ENCODE data around the gene TRIM4.
"Not testable (repeated sequence)": the region's sequence is repeated elsewhere in the genome, so short reads cannot be mapped to it uniquely, and the experiment has no call there.

TRIM4 gene

DNA sequence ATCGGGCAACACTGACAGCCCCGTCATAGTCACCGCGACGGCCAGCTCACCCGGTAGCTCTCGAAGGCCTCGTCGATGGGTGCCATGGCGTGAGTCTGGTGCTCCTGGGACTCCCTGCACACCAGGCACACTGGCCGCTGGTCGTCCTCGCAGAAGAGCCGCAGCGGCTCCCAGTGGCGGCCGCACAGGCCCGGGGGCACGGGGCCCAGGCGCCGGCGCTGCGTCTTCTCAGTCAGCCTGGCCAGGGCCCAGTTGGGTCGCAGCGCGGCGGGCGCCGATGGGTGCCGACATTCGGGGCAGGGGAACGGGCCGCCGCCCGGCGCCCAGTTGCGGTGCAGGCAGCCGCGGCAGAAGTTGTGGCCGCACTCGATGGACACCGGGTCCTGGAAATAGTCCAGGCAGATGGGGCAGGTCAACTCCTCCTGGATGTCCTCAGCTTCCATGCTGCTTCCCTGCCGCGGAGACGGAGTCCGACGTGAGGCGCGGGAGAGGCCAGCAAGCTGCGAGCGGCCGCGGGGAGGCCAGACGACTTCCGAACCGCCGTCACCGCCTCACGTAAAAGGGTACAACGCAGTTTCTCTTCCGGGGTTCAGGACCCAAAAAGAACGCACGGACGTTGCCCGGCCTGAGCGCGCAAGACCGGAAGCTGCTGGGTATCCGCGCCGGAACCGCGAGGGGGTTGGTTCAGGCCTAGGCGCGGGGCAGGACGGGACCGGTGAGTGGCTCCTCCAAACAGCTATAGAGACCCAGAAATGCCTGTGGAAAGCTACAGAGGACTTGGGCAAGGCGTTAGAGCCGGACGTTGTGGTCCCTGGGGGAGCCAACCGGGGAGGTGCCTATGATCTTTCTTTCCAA, at the start of gene TRIM4:
TSS of gene TRIM4 (minus strand) at position 572 of the 855 bp plus-strand sequence. CDS start at position 443, 129 bp downstream.
- peaks cover 15% of the 10 kb centered on the region for H3K36me3 Mint-ChIP-seq
- no peaks in the 10 kb centered on the region for H3K27me3 Mint-ChIP-seq
- peak within 1 kb of the TSS; percentile 98 for H3K27ac Mint-ChIP-seq
- peak within 1 kb of the TSS; percentile 99 for H3K4me3 Mint-ChIP-seq
- peaks cover 55% of the 10 kb centered on the region for H3K4me1 Mint-ChIP-seq
- H3K9me3 Mint-ChIP-seq = no peaks in the 10 kb centered on the region

DNA sequence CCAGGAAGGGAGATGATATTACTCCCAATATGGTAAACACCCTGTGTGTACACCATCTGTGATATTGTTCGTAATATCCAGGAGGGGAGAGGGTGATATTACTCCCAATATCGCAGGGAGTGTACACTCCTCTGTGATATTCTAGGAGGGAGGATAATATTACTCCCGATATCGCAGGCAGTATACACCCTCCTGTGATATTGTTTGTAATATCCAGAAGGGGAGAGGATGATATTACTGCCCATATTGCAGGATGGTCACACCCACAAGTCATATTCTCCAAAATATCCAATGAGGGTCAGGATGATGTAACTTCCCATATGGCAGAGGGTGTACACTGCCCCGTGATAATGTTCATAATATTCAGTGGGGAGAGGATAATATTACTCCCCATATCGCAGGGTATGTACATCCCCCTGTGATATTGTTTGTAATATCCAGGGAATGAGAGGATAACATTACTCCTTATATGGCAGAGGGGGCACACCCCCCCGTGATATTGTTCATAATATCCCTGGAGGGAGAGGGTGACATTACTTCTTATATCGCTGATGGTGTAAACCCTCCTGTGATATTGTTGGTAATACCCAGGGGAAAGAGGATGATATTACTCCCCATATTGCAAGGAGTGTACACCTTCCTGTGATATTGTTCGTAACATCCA, 39.4 kb upstream of the TRIM4 start:
- peaks cover 37% of the 10 kb centered on the region for H3K27me3 Mint-ChIP-seq

GRCh38 chr7:99955247-99955646, 35.9 kb upstream of the TRIM4 start:
- Mint-ChIP-seq H3K4me1 (no peaks in the 10 kb centered on the region), H3K27me3 (peaks cover 16% of the 10 kb centered on the region), H3K4me3 (no peak overlapping the region), H3K27ac (no peak overlapping the region), H3K9me3 (no peaks in the 10 kb centered on the region), H3K36me3 (no peaks in the 10 kb centered on the region)

More for the DNA sequence above, 39.4 kb upstream of the TRIM4 start:
- no peaks in the 10 kb centered on the region for H3K36me3 Mint-ChIP-seq
- H3K4me1 Mint-ChIP-seq = no peaks in the 10 kb centered on the region
- no peak overlapping the region for H3K27ac Mint-ChIP-seq
- H3K4me3 Mint-ChIP-seq = no peak overlapping the region
- H3K9me3 Mint-ChIP-seq = no peaks in the 10 kb centered on the region

GRCh38 chr7:99954643-99955042, 35.3 kb upstream of the TRIM4 start:
- not testable (repeated sequence) for H3K36me3 Mint-ChIP-seq, H3K9me3 Mint-ChIP-seq, H3K4me3 Mint-ChIP-seq, H3K27ac Mint-ChIP-seq, H3K4me1 Mint-ChIP-seq
- H3K27me3 Mint-ChIP-seq = peaks cover 11% of the 10 kb centered on the region

DNA sequence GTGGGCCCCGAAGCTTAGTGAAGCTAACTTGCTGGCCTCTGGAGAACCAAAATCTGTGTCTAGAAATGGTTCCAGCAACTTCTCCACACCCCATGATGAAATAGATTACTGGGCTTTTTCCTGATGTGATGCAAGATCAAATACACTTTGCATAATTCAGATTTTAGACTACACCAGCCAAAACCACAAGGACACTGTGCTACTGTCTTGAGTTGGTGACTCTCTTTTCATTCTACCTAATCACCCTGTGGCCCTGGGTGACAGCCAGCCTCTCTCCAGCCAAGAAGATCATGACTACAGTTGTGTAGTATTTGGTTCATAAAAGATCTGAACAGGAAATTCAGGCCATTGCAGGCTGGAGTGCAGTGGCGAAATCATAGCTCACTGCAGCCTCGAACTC, 34.3 kb upstream of the TRIM4 start:
- Mint-ChIP-seq H3K27me3 (peaks cover 4% of the 10 kb centered on the region), H3K27ac (no peak overlapping the region)

GRCh38 chr7:99952649-99953048, 33.3 kb upstream of the TRIM4 start:
- not testable (repeated sequence) for H3K9me3 Mint-ChIP-seq, H3K27me3 Mint-ChIP-seq, H3K36me3 Mint-ChIP-seq, H3K27ac Mint-ChIP-seq, H3K4me3 Mint-ChIP-seq, H3K4me1 Mint-ChIP-seq

More for the DNA sequence above, 34.3 kb upstream of the TRIM4 start:
- Mint-ChIP-seq H3K36me3 (no peaks in the 10 kb centered on the region), H3K4me3 (no peak overlapping the region), H3K9me3 (no peaks in the 10 kb centered on the region), H3K4me1 (no peaks in the 10 kb centered on the region)

GRCh38 chr7:99950819-99951218, 31.5 kb upstream of the TRIM4 start:
- not testable (repeated sequence) for H3K4me3 Mint-ChIP-seq, H3K27ac Mint-ChIP-seq, H3K9me3 Mint-ChIP-seq, H3K36me3 Mint-ChIP-seq, H3K27me3 Mint-ChIP-seq, H3K4me1 Mint-ChIP-seq

- H3K27ac Mint-ChIP-seq = peak overlapping the region; percentile 0
- no peaks in the 10 kb centered on the region for H3K36me3 Mint-ChIP-seq
Observed at GRCh38 chr7:99949645-99950228, 30.4 kb upstream of the TRIM4 start.

DNA sequence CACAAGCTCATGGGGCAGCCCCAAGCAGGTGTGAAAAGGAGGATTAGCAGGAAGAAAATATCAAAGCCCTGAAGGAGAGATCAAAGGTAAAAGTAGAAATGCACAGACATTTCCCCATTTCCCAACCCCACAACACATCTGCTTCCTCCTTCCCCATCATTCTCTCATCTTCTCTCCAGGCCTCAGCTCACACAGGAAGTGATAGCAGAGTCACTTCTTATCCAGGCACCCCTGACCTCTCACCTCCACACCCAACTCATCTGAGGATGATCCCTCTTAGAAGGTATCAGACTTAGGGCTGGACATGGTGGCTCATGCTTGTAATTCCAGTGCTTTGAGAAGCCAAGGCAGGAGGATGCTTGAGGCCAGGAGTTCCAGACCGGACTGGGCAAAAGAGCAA, 28.3 kb upstream of the TRIM4 start:
- Mint-ChIP-seq H3K27me3 (no peaks in the 10 kb centered on the region), H3K9me3 (no peaks in the 10 kb centered on the region), H3K36me3 (no peaks in the 10 kb centered on the region), H3K27ac (no peak overlapping the region), H3K4me1 (peaks cover 10% of the 10 kb centered on the region), H3K4me3 (peak overlapping the region; percentile 16)

More at GRCh38 chr7:99949645-99950228, 30.4 kb upstream of the TRIM4 start:
- Mint-ChIP-seq H3K9me3 (no peaks in the 10 kb centered on the region), H3K4me1 (peaks cover under 1% of the 10 kb centered on the region), H3K4me3 (no peak overlapping the region), H3K27me3 (no peaks in the 10 kb centered on the region)

DNA sequence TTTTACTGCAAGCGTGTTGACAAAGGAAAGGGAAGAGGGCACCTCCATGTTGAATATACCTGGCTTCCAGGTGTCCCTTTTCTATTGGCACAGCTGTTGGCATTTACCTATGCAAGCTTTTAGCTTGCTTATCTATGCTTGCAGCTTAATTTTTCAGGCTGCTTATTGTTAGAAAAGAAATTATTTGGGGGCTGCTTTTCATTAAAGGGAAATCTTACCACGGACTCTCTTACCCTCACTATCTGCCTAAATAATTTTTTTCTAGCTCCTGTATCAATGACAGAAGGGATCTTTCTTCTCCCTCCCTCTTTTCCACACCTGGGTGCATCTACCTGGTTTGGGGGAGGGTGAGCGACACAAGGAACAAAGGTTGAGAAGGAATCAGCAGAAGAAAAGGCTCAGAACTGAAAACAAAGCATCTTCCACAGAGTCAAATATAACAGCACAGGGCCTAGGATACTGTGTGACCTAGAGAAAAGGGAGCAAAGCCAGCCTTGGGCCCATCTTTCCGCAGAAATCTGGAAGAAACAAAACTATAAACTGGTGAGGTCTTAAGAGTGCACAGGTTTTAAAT, 25.3 kb upstream of the TRIM4 start:
- no peak overlapping the region for H3K27ac Mint-ChIP-seq
- no peak overlapping the region for H3K4me3 Mint-ChIP-seq
- no peaks in the 10 kb centered on the region for H3K9me3 Mint-ChIP-seq
- H3K36me3 Mint-ChIP-seq = no peaks in the 10 kb centered on the region
- H3K27me3 Mint-ChIP-seq = peaks cover 3% of the 10 kb centered on the region
- H3K4me1 Mint-ChIP-seq = peaks cover 10% of the 10 kb centered on the region

DNA sequence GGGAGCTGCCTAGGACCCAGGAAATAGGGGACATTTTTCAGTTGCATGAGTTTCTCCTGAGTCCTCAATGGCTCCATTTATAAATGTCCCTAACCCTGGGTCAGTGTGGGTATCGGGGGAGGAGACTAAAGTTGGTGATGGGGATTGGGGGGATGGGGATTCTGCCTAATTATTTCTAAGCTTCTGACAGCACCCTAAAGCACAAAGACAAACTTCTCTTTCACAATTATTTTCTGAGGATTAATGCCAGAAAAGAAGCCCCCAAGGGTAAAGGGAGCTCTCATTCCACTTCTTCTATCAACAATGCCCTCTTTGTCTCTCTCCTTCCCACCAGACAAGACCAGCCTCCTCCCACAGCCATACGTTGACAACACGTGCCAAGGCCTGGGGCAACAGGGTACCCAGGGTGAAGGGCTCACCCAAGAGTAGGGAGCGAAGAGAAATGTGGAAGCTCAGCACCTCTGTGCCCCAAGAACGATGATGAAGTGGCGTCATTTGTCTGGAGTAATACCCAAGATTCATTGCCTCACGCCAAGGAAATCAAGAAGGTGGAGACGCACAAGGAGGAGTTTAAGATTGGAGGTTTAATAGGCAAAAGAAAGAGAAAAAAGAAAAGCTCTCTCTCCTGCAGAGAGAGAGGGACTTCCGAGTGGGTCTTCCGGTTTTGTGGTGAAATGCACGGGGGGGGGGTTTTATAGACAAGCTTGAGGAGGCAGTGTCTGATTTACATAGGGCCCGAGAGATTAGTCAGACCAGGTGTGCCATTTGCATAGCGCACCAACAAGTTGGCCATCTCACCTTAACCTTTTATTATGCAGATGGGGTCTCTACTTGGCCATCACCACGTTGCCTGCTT, 24.5 kb upstream of the TRIM4 start:
- Mint-ChIP-seq H3K4me3 (peak overlapping the region; percentile 38), H3K27ac (no peak overlapping the region), H3K9me3 (peaks cover 6% of the 10 kb centered on the region), H3K27me3 (peaks cover 5% of the 10 kb centered on the region), H3K4me1 (peaks cover 10% of the 10 kb centered on the region), H3K36me3 (no peaks in the 10 kb centered on the region)

- Mint-ChIP-seq H3K27ac (no peak overlapping the region), H3K36me3 (no peaks in the 10 kb centered on the region), H3K9me3 (peaks cover 9% of the 10 kb centered on the region), H3K4me3 (no peak overlapping the region), H3K4me1 (peaks cover 12% of the 10 kb centered on the region), H3K27me3 (peaks cover 5% of the 10 kb centered on the region)
Observed at GRCh38 chr7:99938296-99938695, 19.0 kb upstream of the TRIM4 start.

GRCh38 chr7:99935009-99935408, 15.7 kb upstream of the TRIM4 start:
- peaks cover 18% of the 10 kb centered on the region for H3K4me1 Mint-ChIP-seq
- H3K4me3 Mint-ChIP-seq, H3K27ac Mint-ChIP-seq, H3K36me3 Mint-ChIP-seq, H3K9me3 Mint-ChIP-seq, H3K27me3 Mint-ChIP-seq: not testable (repeated sequence)

DNA sequence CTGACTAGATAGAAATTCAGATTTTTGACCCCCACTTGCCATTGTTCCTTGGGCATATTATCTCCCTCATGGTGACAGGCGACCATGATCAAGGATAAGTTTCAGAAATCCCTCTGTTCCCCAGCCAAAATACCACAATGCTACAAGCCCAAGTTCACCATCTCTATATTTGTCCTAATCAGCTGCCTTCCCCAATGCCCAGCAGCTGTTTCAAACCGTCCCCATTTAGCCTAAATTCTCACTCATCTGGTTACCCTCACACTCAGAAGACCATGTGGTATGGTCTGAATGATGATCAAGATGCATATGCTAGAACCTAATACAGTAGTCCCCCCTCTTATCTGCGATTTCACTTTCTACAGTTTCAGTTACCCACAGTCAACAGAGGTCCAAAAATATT, 11.0 kb upstream of the TRIM4 start:
- no peak overlapping the region for H3K4me3 Mint-ChIP-seq
- H3K27ac Mint-ChIP-seq = no peak overlapping the region
- H3K36me3 Mint-ChIP-seq = no peaks in the 10 kb centered on the region
- peaks cover 37% of the 10 kb centered on the region for H3K4me1 Mint-ChIP-seq
- H3K27me3 Mint-ChIP-seq = peaks cover 1% of the 10 kb centered on the region
- H3K9me3 Mint-ChIP-seq = no peaks in the 10 kb centered on the region

DNA sequence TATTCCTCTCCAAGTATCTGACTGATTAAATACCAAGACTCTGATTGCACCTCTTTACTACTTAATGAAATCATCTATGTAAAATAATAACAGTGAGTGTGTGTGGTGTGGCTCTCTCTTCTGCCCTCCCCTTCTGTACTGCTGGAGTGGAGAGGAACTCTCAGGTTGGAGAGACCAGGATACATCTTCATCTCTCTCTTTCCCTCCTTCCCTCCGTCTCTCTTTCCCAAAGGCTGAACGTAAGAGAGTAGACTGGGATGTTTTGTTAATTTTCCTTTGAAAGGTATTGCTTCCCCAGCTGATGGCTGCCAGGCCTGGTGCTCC, 10.4 kb upstream of the TRIM4 start:
- H3K27ac Mint-ChIP-seq = peak overlapping the region; percentile 77

More for the DNA sequence above, 10.4 kb upstream of the TRIM4 start:
- H3K4me3 Mint-ChIP-seq = peak overlapping the region; percentile 75
- H3K36me3 Mint-ChIP-seq = no peaks in the 10 kb centered on the region
- H3K9me3 Mint-ChIP-seq = no peaks in the 10 kb centered on the region
- peaks cover 1% of the 10 kb centered on the region for H3K27me3 Mint-ChIP-seq
- H3K4me1 Mint-ChIP-seq = peaks cover 30% of the 10 kb centered on the region

All from activated naive CD4-positive, alpha-beta T cell treated with anti-CD3 and anti-CD28 coated beads, Interleukin-2, amount 50 U/mL, for 24 hours (primary cell).